B cell (primary cell): Measurements from ENCODE around the gene MBTPS2.

Source experiments
- CTCF ChIP-seq: fragments of 200-600 bp; IDR thresholded peaks from one replicate; pipeline ENCODE4 v1.8.0; 2022; ENCODE audit warnings: antibody characterized with exemption, mild to moderate bottlenecking
- EZH2 ChIP-seq: IDR thresholded peaks from 2 replicates; pipeline ENCODE4 v1.6.1; 2012; ENCODE audit warnings: borderline replicate concordance, low read depth, mild to moderate bottlenecking, moderate library complexity, low read length; ENCODE audit not compliant: insufficient read depth, poor library complexity, severe bottlenecking

- TF ChIP-seq CTCF (no peak), EZH2 (no peak)
Measured at GRCh38 chrX:21883258-21883657, 43.8 kb downstream of the MBTPS2 start.
